Neural cell (in vitro differentiated cells): Measurements from ENCODE around the gene GATAD2A.

ENCODE experiments used
- CTCF ChIP-seq: fragments of 450-650 bp; IDR thresholded peaks from 2 replicates; pipeline ENCODE4 v1.5.1; 2014; ENCODE audit warnings: antibody characterized with exemption, mild to moderate bottlenecking, moderate library complexity; ENCODE audit not compliant: poor library complexity, severe bottlenecking
- EP300 ChIP-seq: fragments of 450-650 bp; conservative IDR thresholded peaks from 2 replicates; pipeline ENCODE4 v1.6.1; 2014; ENCODE audit warnings: antibody characterized with exemption, mild to moderate bottlenecking, moderate library complexity; ENCODE audit not compliant: poor library complexity, severe bottlenecking
- EZH2 ChIP-seq: fragments of 200-600, 300-800 bp; shearing (Covaris generic), sonication (generic); IDR thresholded peaks from 2 replicates; pipeline ENCODE4 v1.6.1; 2014; ENCODE audit warnings: antibody characterized with exemption, low read length, borderline replicate concordance, mild to moderate bottlenecking; ENCODE audit not compliant: insufficient read depth, poor library complexity, severe bottlenecking
- MXI1 ChIP-seq: fragments of 450-650 bp; conservative IDR thresholded peaks from 2 replicates; pipeline ENCODE4 v1.6.1; 2014; ENCODE audit warnings: antibody characterized with exemption, mild to moderate bottlenecking; ENCODE audit not compliant: poor library complexity, severe bottlenecking
- POLR2AphosphoS5 ChIP-seq: IDR thresholded peaks from 2 replicates; pipeline ENCODE4 v1.6.1; 2012
- REST ChIP-seq: IDR thresholded peaks from 2 replicates; pipeline ENCODE4 v1.6.1; 2012; ENCODE audit warnings: borderline replicate concordance
- TAF1 ChIP-seq: IDR thresholded peaks from 2 replicates; pipeline ENCODE4 v1.6.1; 2012; ENCODE audit warnings: low read depth

GRCh38 chr19:19426799-19427198 lies 21.3 kb downstream of the GATAD2A start:
- TF ChIP-seq TAF1 (no peak), CTCF (no peak), REST (no peak), EZH2 (no peak), POLR2AphosphoS5 (no peak), EP300 (no peak), MXI1 (no peak)
